Activated CD8-positive, alpha-beta memory T cell treated with anti-CD3 and anti-CD28 coated beads, Interleukin-2, amount 50 U/mL, for 1 hour (primary cell): Measurements from ENCODE around the gene MAST4.
"Not testable (repeated sequence)": the region's sequence is repeated elsewhere in the genome, so short reads cannot be mapped to it uniquely, and the experiment has no call there.

Source experiments
- DNase-seq: peaks from one replicate; pipeline ENCODE4 v3.0.0-alpha.2; 2020; ENCODE audit errors: extremely low read depth

MAST4 gene

GRCh38 chr5:67123819-67124218 is 527.6 kb downstream of the MAST4 start:
- no peak for DNase-seq

- DNase-seq: no peak
These were observed 528.4 kb downstream of the MAST4 start for GRCh38 chr5:67124556-67124955.

GRCh38 chr5:67127347-67127895 is 531.2 kb downstream of the MAST4 start:
- not testable (repeated sequence) for DNase-seq

- no peak for DNase-seq
These were observed 533.6 kb downstream of the MAST4 start for GRCh38 chr5:67129768-67130167.

GRCh38 chr5:67133217-67133616 is 537.0 kb downstream of the MAST4 start:
- DNase-seq: no peak

- no peak for DNase-seq
These were observed 537.6 kb downstream of the MAST4 start for GRCh38 chr5:67133776-67134175.

- DNase-seq: no peak
These were observed 539.3 kb downstream of the MAST4 start for GRCh38 chr5:67135381-67135984.

GRCh38 chr5:67139030-67139429 is 542.8 kb downstream of the MAST4 start:
- DNase-seq: no peak

- DNase-seq: no peak
These were observed 544.2 kb downstream of the MAST4 start for GRCh38 chr5:67140413-67140812.

GRCh38 chr5:67141644-67142043 is 545.5 kb downstream of the MAST4 start:
- DNase-seq: no peak

- no peak for DNase-seq
These were observed 546.6 kb downstream of the MAST4 start for GRCh38 chr5:67142816-67143215.

GRCh38 chr5:67143549-67143948 is 547.4 kb downstream of the MAST4 start:
- no peak for DNase-seq

- no peak for DNase-seq
These were observed 548.0 kb downstream of the MAST4 start for GRCh38 chr5:67144183-67144639.

GRCh38 chr5:67146574-67146973 is 550.4 kb downstream of the MAST4 start:
- DNase-seq: no peak

- no peak for DNase-seq
These were observed 550.8 kb downstream of the MAST4 start for GRCh38 chr5:67146981-67147380.

GRCh38 chr5:67147760-67148159 is 551.6 kb downstream of the MAST4 start:
- no peak for DNase-seq

- DNase-seq: no peak
These were observed 553.1 kb downstream of the MAST4 start for GRCh38 chr5:67149057-67149950.

GRCh38 chr5:67149951-67150523 is 553.8 kb downstream of the MAST4 start:
- DNase-seq: no peak

GRCh38 chr5:67152400-67152799 is 556.2 kb downstream of the MAST4 start:
- no peak for DNase-seq

- no peak for DNase-seq
These were observed 557.1 kb downstream of the MAST4 start for GRCh38 chr5:67153292-67153691.

GRCh38 chr5:67154556-67155206 is 558.5 kb downstream of the MAST4 start:
- DNase-seq: no peak

- DNase-seq: peak; percentile 17
These were observed 560.9 kb downstream of the MAST4 start for GRCh38 chr5:67156976-67157583.
